GM10266 (cell line): ENCODE measurements around the gene IRF4.

Source experiments
- DNase-seq: peaks from one replicate; pipeline ENCODE4 v3.0.0; 2012; ENCODE audit errors: extremely low spot score
- TF ChIP-seq, protein P1 (sequence below): IDR thresholded peaks from 2 replicates; pipeline ENCODE4 v1.5.1; 2012; ENCODE audit warnings: mild to moderate bottlenecking, low read depth; ENCODE audit not compliant: control insufficient read depth, insufficient read depth; ENCODE audit errors: missing control alignments

Gene IRF4

DNA sequence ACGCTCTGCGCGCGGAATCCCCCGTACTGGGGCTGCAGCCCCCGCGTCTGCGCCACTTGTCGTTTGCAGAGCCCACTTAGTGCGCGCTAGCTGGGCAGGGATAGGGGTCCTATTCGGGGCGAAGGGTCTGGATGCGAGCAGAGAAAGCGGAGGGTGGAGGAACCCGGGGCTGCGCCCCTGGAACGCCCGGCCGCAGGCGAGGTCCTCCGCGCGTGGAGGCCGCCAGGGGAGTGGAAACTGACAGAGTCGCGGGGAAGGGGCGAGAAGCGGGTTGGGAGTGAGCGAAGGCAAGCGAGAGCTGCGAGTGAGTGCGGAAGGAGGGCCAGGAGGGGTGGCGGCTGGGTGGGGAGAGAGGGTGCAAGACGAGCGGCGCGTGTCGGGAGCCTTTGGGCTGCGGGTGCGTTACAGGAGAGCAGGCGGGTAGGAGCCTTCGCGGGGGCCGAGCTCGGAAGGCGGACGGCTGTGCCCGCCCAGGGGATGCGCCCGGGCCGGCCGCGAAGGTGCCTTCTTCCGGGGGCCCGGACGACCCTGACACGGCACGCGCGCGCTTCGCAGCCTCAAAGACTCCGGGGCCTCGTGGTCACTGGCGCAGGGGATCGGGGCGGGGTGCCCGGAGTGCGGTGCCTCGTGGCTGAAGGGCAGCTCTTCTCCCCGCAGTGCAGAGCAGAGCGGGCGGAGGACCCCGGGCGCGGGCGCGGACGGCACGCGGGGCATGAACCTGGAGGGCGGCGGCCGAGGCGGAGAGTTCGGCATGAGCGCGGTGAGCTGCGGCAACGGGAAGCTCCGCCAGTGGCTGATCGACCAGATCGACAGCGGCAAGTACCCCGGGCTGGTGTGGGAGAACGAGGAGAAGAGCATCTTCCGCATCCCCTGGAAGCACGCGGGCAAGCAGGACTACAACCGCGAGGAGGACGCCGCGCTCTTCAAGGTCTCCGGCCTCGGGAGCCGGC lies 1.2 kb downstream of the IRF4 start:
- no peak for DNase-seq
- TF ChIP-seq, protein P1, sequence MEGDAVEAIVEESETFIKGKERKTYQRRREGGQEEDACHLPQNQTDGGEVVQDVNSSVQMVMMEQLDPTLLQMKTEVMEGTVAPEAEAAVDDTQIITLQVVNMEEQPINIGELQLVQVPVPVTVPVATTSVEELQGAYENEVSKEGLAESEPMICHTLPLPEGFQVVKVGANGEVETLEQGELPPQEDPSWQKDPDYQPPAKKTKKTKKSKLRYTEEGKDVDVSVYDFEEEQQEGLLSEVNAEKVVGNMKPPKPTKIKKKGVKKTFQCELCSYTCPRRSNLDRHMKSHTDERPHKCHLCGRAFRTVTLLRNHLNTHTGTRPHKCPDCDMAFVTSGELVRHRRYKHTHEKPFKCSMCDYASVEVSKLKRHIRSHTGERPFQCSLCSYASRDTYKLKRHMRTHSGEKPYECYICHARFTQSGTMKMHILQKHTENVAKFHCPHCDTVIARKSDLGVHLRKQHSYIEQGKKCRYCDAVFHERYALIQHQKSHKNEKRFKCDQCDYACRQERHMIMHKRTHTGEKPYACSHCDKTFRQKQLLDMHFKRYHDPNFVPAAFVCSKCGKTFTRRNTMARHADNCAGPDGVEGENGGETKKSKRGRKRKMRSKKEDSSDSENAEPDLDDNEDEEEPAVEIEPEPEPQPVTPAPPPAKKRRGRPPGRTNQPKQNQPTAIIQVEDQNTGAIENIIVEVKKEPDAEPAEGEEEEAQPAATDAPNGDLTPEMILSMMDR = no peak

DNA sequence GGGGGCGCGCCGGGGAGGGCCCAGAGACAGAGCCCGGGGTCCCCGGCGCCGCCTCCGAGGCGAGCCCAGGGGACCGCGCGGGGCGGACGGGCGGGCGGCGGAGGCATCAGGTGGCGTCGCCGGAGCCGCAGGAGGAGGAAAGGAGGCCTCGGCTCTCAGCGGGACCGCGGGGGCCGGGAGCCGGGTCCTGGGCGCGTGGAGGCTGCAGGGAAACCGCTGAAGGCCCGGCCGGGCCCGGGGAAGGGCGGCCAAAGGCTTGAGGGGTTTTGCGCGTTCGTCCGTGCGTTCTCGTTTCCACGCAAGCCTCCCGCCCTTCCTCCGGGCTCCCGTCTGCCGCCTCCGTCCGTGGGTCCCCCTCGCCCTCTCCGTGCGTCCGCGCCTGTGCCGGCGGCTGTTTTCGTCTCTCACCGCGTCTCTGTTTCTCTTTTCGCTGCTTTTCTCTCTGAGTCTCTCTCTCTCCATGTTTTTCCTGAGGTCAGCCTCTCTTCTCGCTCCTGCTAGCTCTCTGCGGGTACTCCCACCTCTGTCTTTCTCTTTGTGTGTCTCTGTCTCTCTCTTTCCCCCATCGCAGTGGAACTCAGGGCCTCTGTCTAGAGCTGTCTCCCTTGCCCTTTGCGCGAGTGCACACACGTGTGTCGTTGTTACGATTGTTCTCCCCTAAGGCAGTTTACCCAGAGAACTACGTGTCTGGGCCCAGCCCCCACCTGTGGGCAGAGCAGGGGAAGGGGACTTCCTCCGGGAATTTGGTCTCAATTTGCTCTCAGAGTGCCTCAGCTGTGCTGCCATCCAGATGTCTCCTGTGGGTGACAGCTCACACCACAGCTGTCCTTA lies 2.1 kb downstream of the IRF4 start:
- DNase-seq = no peak
- TF ChIP-seq, protein P1 = no peak

DNA sequence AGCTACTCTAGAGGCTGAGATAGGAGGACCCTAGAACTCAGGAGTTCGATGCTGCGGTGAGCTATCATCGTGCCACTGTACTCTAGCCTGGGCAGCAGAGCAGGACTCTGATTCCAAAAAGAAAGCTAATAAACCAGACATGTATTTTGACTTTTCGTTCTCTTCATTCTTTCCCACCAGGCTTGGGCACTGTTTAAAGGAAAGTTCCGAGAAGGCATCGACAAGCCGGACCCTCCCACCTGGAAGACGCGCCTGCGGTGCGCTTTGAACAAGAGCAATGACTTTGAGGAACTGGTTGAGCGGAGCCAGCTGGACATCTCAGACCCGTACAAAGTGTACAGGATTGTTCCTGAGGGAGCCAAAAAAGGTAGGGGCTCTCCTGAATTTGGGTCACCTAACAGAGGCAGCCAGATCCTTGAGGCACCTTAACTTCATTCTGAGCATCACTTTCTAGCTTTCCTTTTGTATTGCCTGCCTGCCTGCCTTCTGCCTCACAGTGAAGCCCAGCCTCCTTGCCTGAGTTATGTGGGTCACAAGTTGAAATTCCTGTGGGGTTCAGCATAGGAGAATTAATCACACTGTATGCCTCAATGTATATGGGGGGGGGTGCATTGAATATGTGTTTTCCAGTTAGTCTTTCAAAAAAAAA lies 3.2 kb downstream of the IRF4 start:
- DNase-seq = no peak
- TF ChIP-seq, protein P1 = no peak

DNA sequence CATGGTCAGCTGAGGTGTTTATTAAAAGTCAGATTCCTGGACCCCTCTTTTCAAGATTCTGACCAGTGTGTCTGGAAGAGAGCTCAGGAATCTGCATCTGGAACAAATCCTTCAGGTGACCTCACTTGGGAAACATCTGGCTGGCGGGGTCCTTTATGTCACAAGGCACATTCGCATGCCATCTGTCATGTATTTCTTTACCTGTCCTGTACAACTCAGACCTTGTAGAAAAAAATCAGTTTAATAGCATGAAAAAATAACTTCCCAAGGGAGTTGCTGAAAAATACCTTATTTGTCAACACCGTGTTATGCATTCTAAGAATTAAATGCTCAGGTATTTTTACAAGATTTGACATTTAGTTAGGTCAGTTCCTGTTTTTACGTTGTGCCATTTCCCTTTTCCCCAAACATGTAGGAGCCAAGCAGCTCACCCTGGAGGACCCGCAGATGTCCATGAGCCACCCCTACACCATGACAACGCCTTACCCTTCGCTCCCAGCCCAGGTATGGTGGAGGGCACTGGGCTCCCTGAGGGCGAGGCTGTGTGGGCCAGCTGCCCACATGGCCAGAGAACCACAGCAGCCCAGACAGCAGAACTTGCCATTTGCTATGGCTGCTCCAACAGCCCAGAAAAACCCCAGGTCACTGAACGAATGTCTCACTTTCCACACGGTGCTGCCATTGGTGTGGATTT lies 4.0 kb downstream of the IRF4 start:
- DNase-seq = no peak
- TF ChIP-seq, protein P1 = no peak

DNA sequence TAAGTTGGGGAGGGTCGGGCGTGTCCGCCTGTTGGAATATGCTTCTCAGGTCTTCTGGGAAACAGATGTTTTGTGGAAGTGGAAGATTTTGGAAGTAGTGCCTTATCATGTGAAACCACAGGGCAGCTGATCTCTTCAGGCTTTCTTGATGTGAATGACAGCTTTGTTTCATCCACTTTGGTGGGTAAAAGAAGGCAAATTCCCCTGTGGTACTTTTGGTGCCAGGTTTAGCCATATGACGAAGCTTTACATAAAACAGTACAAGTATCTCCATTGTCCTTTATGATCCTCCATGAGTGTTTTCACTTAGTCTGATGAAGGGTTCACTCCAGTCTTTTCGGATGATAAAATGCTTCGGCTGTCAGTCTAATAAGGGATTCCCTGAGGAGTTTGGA lies 4.6 kb downstream of the IRF4 start:
- no peak for DNase-seq
- TF ChIP-seq, protein P1 = no peak

DNA sequence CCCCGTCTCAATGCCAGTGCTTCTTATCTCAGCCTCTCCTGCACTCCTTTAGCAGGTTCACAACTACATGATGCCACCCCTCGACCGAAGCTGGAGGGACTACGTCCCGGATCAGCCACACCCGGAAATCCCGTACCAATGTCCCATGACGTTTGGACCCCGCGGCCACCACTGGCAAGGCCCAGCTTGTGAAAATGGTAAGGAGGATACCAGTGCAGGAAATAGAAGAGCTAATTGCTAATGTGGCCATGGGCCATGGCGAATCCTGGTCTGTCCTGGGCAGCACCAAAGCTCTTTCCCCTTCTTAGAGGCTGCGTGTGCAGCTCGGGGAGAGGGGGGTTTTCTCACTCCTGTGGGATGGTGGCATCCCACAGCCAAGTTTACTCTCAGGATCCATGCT lies 5.5 kb downstream of the IRF4 start:
- DNase-seq = no peak
- TF ChIP-seq, protein P1 = no peak
